K562 (cell line): ENCODE data around the gene NOLC1. TPM values are rescaled to one million over a fixed set of nuclear protein-coding genes. Genes with fewer than 3 reads are reported as not detected.

Experiments
- ATF3 ChIP-seq, 2 experiments: fragments of 450-650 bp in 1 of 2; sonication (generic) in 1 of 2; formaldehyde crosslinking in 1 of 2; IDR thresholded peaks in 1 of 2; conservative IDR thresholded peaks in 1 of 2; 2 replicates each; pipeline versions ENCODE4 v1.6.1 to v1.8.1; 2016 to 2023; ENCODE audit warnings: mild to moderate bottlenecking in 2 of 2, moderate library complexity in 2 of 2, inconsistent platforms in 1 of 2, missing genetic modification reagents in 1 of 2
- BHLHE40 ChIP-seq: IDR thresholded peaks from 2 replicates; pipeline ENCODE4 v1.6.1; 2011; ENCODE audit warnings: low read length, improper control_type of control experiment
- CBFA2T2 ChIP-seq: fragments of 450-650 bp; conservative IDR thresholded peaks from 2 replicates; pipeline ENCODE4 v1.6.1; 2017; ENCODE audit warnings: mild to moderate bottlenecking
- DIDO1 ChIP-seq: fragments of 450-650 bp; IDR thresholded peaks from 2 replicates; pipeline ENCODE4 v1.6.1; 2016; ENCODE audit warnings: low read depth, missing biosample characterization, missing genetic modification characterization
- EP300 ChIP-seq: IDR thresholded peaks from 2 replicates; pipeline ENCODE4 v1.6.1; 2012; ENCODE audit warnings: low read length, improper control_type of control experiment
- ESRRB ChIP-seq: fragments of 250-450 bp; sonication (Bioruptor Pico); IDR thresholded peaks from 2 replicates; pipeline ENCODE4 v1.5.0; 2020; ENCODE audit warnings: mild to moderate bottlenecking, moderate library complexity, borderline replicate concordance
- HDAC6 ChIP-seq: IDR thresholded peaks from 2 replicates; pipeline ENCODE4 v1.6.1; 2012; ENCODE audit warnings: low read depth, mild to moderate bottlenecking, control low read depth, inconsistent platforms, low read length, moderate library complexity
- MBD2 ChIP-seq: sonication (generic); IDR thresholded peaks from 2 replicates; pipeline ENCODE4 v1.6.1; 2016; ENCODE audit warnings: low read depth, borderline replicate concordance
- MGA ChIP-seq: fragments of 450-650 bp; IDR thresholded peaks from 2 replicates; pipeline ENCODE4 v1.6.1; 2016; ENCODE audit warnings: mild to moderate bottlenecking, moderate library complexity
- PCBP1 ChIP-seq: fragments of 200-400 bp; formaldehyde crosslinking; IDR thresholded peaks from 2 replicates; pipeline ENCODE4 v1.6.1; 2018; ENCODE audit warnings: mild to moderate bottlenecking, low read depth, low read length; ENCODE audit not compliant: poor library complexity, severe bottlenecking
- POU5F1 ChIP-seq: fragments of 150-350 bp; IDR thresholded peaks from 2 replicates; pipeline ENCODE4 v1.6.1; 2014; ENCODE audit warnings: borderline replicate concordance, low read length, low read depth, mild to moderate bottlenecking; ENCODE audit not compliant: partially characterized antibody
- SMAD4 ChIP-seq: fragments of 250-450 bp; sonication (Bioruptor Pico); conservative IDR thresholded peaks from 2 replicates; pipeline ENCODE4 v1.8.0; 2021; ENCODE audit warnings: inconsistent platforms, mild to moderate bottlenecking, moderate library complexity
- TRIM28 ChIP-seq: fragments of 450-650 bp; IDR thresholded peaks from 2 replicates; pipeline ENCODE4 v1.6.1; 2017
- ZNF263 ChIP-seq: sonication (generic); formaldehyde crosslinking; IDR thresholded peaks from 2 replicates; pipeline ENCODE4 v1.8.0; 2022; ENCODE audit warnings: mild to moderate bottlenecking, missing genetic modification reagents, borderline replicate concordance
- ZNF41 ChIP-seq: fragments of 250-450 bp; sonication (Bioruptor Pico); conservative IDR thresholded peaks from 2 replicates; pipeline ENCODE4 v1.4.0; 2020; ENCODE audit warnings: mild to moderate bottlenecking
- ZNF444 ChIP-seq: fragments of 250-450 bp; sonication (Bioruptor Pico); IDR thresholded peaks from 2 replicates; pipeline ENCODE4 v1.4.0; 2020; ENCODE audit warnings: mild to moderate bottlenecking, moderate library complexity
- polyA plus RNA-seq, 8 experiments: library from polyadenylated mRNA; depleted of rRNA in 4 of 8; stranded (reverse) in 5 of 8; unstranded in 3 of 8; fragments of >200 nt; fragmentation: Nextera tagmentation in 2 of 8; fragmentation: Illumina TruSeq in 1 of 8; extraction: Ambion mirVana in 2 of 8; extraction: Trizol in 1 of 8; gene quantifications; 2 replicates each; pipeline versions ENCODE4 v1.2.1 to v1.2.3, GENCODE V29; 2011 to 2014; ENCODE audit warnings: inconsistent platforms in 1 of 8, missing spikeins in 1 of 8
- total RNA-seq, 7 experiments: library from RNA; depleted of rRNA in 6 of 7; stranded (reverse); fragments of >200 nt in 6 of 7; fragmentation: Illumina TruSeq in 2 of 7; extraction: Trizol in 2 of 7; gene quantifications; 2 replicates each; pipeline versions ENCODE4 v1.2.1 to v1.2.3, GENCODE V29; 2011 to 2021; ENCODE audit warnings: low replicate concordance in 1 of 7

The NOLC1 gene
- total and polyA plus RNA-seq, 9 of the 15 experiments (the other 6 are each of a cell fraction or from before 2014, with no cell fraction given): 102 to 310 (median 165) TPM

- TF ChIP-seq ZNF41 (CRISPR knock-in tag): no peak
- TF ChIP-seq TRIM28: no peak
- TF ChIP-seq SMAD4 (CRISPR knock-in tag): 0 out of 2 replicates have a peak, but pooled peaks have one; percentile 26
- no peak for TF ChIP-seq ATF3 (IDR thresholded peaks at IDR 0.05)
- no peak for TF ChIP-seq ATF3 (CRISPR knock-in tag; conservative IDR thresholded peaks at IDR 0.05)
- no peak for TF ChIP-seq EP300
- TF ChIP-seq ZNF263 (CRISPR knock-in tag): 0 out of 2 replicates have a peak, but pooled peaks have one; percentile 7
- no peak for TF ChIP-seq HDAC6
- TF ChIP-seq POU5F1: no peak
- peak; percentile 52 for TF ChIP-seq PCBP1
- TF ChIP-seq ESRRB (CRISPR knock-in tag): no peak
- TF ChIP-seq BHLHE40: no peak
- no peak for TF ChIP-seq ZNF444
- TF ChIP-seq MGA: peak; percentile 78
- TF ChIP-seq CBFA2T2: no peak
- no peak for TF ChIP-seq MBD2
- no peak for TF ChIP-seq DIDO1
Measured at GRCh38 chr10:102117391-102118159, 34.6 kb upstream of the NOLC1 start (continued).
